Measurements from ENCODE around the gene HAND1.

GRCh38 chr5:154523709-154524108, 45.7 kb upstream of the HAND1 start:
- TF ChIP-seq GATA2 (IDR thresholded peaks at IDR 0.05; ENCODE audit: low read depth, low read length) (peak; percentile 74), GATA3 (IDR thresholded peaks at IDR 0.05; ENCODE audit: low read depth, low read length) (no peak)

Measured in SH-SY5Y (cell line).